HG03045 (cell line): ENCODE data around the gene CRYAB.
"Not testable (repeated sequence)": the region's sequence is repeated elsewhere in the genome, so short reads cannot be mapped to it uniquely, and the experiment has no call there.

Experiments used
- ATAC-seq: cut with Tn5 transposase; IDR thresholded peaks from one replicate; pipeline ENCODE4 v1.9.1; 2021; ENCODE audit warnings: mild to moderate bottlenecking, moderate library complexity; ENCODE audit not compliant: unreplicated experiment

The CRYAB gene

DNA sequence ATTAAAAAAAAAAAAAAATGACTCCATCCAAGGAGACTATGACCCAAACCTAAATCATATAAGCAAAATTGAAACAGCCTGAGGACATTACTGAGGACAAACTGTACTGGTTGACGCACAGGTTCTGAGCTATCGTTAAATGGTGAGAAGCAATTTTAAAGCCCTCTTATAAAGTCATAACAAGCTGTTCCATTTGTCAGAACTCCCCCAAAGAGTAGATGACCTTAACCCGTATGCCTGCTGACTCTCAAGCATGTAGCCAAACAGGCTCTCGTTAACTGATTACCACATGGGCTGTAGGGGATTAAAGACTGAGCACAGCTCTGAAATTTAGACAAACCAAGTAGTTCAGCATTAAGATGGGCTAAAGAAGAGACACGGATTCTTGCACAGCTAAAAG is 2.2 kb downstream of the CRYAB start:
- ATAC-seq: no peak

- no peak for ATAC-seq
Observed at GRCh38 chr11:111908639-111909305, 2.8 kb downstream of the CRYAB start.

DNA sequence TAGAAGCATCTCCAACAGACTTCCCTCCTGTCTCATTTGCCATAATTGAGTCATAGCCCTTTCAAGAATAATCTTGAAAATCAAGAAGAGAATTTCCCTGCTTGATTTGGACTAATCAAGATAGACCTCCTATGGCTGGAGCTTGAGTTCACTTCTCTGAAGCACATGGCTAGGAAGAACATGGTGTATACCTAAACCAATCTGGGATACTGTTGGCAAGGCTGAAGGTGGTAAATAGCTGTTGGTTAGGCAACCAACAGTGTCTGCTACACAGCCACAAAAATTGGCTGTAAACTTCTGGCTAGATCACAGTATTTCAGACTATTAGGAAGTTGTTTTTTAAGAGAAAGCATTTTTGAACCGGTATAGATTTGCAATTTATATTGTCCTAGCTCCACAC is 4.9 kb downstream of the CRYAB start:
- no peak for ATAC-seq

GRCh38 chr11:111905411-111905810 is 6.2 kb downstream of the CRYAB start:
- ATAC-seq: no peak

DNA sequence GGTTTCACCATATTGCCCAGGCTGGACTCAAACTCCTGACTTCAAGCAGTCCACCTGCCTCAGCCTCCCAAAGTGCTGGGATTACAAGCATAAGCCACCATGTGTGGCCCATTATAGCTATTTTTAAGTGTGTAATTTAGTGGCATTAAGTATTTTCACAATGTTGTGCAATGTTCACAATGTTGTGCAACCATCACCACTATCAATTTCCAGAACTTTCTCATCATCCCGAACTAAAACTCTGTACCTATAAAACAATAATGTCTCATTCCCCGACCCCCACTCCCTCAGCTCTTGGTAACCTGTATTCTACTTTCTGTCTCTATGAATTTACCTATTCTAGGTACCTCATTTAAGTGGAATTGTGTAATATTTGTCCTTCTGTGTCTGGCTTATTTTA is 24.7 kb downstream of the CRYAB start:
- no peak for ATAC-seq

GRCh38 chr11:111886032-111886431 is 25.5 kb downstream of the CRYAB start:
- ATAC-seq: no peak

GRCh38 chr11:111885053-111885452 is 26.5 kb downstream of the CRYAB start:
- not testable (repeated sequence) for ATAC-seq

- no peak for ATAC-seq
Observed at GRCh38 chr11:111882202-111882601, 29.4 kb downstream of the CRYAB start.

DNA sequence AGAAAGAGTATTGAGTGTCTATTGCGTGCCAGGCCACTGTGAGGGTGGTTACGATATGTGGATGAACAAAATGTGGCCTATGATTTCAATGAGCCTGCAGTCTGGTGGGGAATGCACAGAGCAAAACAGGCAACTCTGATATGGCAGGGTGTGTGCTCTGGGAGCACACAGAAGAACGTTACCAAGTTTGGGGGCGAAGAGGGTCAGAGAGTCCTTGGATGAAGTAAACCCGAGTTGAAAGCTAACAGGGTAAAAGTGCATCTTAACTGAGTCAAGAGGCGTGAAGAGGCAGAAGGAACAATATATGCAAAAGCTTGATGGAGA is 32.0 kb downstream of the CRYAB start:
- no peak for ATAC-seq

GRCh38 chr11:111878849-111879636 is 32.5 kb downstream of the CRYAB start, which contains the start of the genes CFAP68 and FDXACB1:
Gene CFAP68 (plus strand): TSS chr11:111879541. CDS start chr11:111879561, 20 bp downstream.
Gene FDXACB1 (minus strand): TSS chr11:111879165. CDS start chr11:111879132, 33 bp downstream.
- peak; percentile 94 for ATAC-seq

GRCh38 chr11:111878385-111878848 is 33.2 kb downstream of the CRYAB start:
- no peak for ATAC-seq

DNA sequence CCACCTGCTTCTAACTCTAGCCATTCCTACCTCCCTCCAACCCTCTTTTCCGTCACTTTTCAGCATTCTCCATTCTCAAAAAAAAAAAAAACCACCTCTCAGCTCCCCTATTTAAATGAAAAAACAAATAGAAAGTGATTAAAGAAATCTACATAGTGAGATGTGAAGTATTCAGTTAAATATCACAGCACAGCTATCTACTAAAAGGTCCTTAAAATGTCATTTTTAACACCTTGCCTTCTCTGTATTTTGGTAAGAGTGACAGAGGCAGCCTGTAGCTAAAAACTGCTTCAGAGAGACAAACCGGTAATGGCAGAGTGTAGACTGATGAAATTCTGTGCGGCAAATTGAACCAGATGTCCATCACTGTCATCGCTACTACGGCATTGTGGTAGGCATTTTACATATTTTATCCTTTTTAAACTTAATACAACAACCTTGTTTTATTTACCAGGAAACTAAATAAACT is 39.8 kb downstream of the CRYAB start:
- ATAC-seq: no peak

- peak; percentile 95 for ATAC-seq
Observed at GRCh38 chr11:111870886-111871692, 40.5 kb downstream of the CRYAB start, which contains the start of gene ALG9. Gene ALG9 (minus strand): TSS chr11:111871581. CDS start chr11:111871482, 99 bp downstream.

DNA sequence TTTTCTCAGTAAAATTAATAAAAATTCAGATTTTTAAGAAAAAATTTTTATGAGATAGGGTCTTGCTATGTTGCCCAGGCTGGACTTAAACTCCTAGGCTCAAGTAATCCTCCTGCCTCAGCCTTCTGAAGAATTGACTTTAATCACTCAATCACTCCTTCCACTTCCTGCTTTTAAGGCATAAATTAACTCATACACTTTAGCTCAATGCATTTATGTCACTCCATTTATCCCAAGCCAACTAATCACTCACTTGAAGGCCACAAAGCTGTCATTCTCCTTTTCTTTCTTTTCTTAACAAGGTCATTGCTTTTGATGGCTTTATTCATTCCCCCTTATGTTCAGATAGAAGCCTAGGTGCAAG is 41.1 kb downstream of the CRYAB start:
- ATAC-seq: no peak

DNA sequence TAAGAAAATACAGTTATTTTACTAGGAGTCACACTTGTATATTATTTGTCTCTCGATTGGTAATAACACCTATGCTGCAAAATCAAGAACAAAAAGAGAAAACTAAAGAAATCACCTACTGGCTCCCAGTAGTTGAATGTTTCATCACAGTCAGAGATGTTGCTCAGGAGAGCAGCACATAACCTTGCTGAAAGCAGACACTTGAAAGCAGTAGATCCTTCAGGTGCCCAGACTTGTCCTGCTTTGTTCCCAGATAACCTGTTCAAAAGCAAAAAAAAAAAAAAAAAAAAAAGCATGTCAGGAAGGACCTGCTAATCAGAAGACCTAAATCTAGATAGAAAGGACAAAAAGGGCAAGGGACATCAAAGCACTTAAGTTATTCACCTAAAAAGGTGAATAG is 41.5 kb downstream of the CRYAB start:
- no peak for ATAC-seq

DNA sequence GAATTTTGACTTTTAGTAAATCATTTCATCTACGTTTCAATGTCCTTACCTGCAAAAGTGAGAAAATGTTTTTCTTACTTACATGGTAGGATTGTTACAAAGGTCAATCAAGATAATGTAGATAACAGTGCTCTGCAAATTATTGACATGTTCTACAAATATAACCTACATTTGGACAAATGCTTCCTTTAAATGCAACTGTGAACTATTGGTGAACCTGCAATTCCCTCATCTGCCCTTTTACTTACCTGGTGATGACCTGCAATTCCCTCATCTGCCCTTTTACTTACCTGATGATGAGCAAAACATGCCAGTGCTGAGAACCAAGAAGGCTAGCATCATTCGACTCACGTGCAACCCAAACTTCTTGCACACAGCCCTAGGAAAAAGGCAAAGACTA is 51.3 kb downstream of the CRYAB start:
- ATAC-seq: no peak
